Measurements from ENCODE around the gene RAD23B. TPM values are rescaled to one million over a fixed set of nuclear protein-coding genes. Genes with fewer than 3 reads are reported as not detected.

RAD23B gene
- total and polyA plus RNA-seq, 2 of the 13 experiments (the other 11 are each of a cell fraction or from before 2014, with no cell fraction given), result 133 to 156 TPM

DNA sequence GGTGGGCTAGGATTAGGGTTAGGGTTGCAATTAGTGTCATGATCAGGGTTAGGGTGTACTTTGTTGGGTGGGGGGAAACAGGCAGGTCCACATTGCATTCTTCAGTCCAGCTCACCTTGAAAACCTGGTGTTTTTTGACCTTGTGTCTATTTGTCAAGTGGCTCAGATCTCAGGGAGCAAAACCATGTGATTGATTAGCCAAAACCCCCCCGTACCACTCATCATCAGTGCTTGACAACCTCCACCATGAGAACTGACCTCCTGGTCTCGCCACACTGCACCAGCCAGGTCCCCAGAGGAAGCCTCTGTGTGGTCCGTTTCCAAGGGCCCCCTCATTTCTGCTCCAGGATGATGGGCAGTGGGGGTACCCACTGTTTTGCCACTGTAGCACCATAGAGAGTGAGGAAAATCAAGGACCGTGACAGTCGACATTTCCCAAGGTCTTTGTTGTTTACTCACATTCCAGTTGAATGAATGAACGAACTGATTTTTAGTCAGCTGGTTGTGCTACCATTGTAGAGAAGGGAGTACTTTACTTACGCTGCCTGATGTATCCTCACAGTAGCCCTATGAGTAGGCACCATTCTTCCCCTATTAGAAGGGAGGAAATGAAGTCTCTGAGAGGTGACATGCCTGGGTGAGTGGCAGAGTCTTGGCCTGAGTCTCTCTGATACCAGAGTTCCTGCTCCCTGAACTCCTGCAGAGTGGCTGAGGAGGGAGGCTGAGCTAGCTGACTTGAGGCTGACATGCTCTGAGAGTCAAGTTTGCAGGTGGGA, 84.8 kb downstream of the RAD23B start (continued):
- TF ChIP-seq, protein P1, sequence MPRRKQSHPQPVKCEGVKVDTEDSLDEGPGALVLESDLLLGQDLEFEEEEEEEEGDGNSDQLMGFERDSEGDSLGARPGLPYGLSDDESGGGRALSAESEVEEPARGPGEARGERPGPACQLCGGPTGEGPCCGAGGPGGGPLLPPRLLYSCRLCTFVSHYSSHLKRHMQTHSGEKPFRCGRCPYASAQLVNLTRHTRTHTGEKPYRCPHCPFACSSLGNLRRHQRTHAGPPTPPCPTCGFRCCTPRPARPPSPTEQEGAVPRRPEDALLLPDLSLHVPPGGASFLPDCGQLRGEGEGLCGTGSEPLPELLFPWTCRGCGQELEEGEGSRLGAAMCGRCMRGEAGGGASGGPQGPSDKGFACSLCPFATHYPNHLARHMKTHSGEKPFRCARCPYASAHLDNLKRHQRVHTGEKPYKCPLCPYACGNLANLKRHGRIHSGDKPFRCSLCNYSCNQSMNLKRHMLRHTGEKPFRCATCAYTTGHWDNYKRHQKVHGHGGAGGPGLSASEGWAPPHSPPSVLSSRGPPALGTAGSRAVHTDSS (CRISPR knock-in tag; conservative IDR thresholded peaks at IDR 0.05), result no peak
- TF ChIP-seq HIVEP1 (CRISPR knock-in tag; IDR thresholded peaks at IDR 0.05), result no peak
- no peak for TF ChIP-seq ZKSCAN5 (CRISPR knock-in tag; IDR thresholded peaks at IDR 0.05)
- TF ChIP-seq ZNF264 (CRISPR knock-in tag; IDR thresholded peaks at IDR 0.05), result no peak
- TF ChIP-seq, protein P2, sequence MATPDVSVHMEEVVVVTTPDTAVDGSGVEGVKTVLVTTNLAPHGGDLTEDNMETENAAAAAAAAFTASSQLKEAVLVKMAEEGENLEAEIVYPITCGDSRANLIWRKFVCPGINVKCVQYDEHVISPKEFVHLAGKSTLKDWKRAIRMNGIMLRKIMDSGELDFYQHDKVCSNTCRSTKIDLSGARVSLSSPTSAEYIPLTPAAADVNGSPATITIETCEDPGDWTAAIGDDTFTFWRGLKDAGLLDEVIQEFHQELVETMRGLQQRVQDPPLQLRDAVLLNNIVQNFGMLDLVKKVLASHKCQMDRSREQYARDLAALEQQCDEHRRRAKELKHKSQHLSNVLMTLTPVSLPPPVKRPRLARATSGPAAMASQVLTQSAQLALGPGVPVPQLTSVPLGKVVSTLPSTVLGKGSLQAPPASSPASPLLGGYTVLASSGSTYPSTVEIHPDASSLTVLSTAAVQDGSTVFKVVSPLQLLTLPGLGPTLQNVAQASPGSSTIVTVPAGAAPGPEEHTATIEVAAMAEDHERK (CRISPR knock-in tag; IDR thresholded peaks at IDR 0.05; ENCODE audit: low read depth), result no peak
- TF ChIP-seq, protein P3, sequence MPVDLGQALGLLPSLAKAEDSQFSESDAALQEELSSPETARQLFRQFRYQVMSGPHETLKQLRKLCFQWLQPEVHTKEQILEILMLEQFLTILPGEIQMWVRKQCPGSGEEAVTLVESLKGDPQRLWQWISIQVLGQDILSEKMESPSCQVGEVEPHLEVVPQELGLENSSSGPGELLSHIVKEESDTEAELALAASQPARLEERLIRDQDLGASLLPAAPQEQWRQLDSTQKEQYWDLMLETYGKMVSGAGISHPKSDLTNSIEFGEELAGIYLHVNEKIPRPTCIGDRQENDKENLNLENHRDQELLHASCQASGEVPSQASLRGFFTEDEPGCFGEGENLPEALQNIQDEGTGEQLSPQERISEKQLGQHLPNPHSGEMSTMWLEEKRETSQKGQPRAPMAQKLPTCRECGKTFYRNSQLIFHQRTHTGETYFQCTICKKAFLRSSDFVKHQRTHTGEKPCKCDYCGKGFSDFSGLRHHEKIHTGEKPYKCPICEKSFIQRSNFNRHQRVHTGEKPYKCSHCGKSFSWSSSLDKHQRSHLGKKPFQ (CRISPR knock-in tag; IDR thresholded peaks at IDR 0.05; ENCODE audit: insufficient replicate concordance), result no peak
- TF ChIP-seq, protein P4, sequence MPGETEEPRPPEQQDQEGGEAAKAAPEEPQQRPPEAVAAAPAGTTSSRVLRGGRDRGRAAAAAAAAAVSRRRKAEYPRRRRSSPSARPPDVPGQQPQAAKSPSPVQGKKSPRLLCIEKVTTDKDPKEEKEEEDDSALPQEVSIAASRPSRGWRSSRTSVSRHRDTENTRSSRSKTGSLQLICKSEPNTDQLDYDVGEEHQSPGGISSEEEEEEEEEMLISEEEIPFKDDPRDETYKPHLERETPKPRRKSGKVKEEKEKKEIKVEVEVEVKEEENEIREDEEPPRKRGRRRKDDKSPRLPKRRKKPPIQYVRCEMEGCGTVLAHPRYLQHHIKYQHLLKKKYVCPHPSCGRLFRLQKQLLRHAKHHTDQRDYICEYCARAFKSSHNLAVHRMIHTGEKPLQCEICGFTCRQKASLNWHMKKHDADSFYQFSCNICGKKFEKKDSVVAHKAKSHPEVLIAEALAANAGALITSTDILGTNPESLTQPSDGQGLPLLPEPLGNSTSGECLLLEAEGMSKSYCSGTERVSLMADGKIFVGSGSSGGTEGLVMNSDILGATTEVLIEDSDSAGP (CRISPR knock-in tag; IDR thresholded peaks at IDR 0.05; ENCODE audit: borderline replicate concordance), result no peak; the same call in 1 of the 2 replicates
- TF ChIP-seq, protein P5, sequence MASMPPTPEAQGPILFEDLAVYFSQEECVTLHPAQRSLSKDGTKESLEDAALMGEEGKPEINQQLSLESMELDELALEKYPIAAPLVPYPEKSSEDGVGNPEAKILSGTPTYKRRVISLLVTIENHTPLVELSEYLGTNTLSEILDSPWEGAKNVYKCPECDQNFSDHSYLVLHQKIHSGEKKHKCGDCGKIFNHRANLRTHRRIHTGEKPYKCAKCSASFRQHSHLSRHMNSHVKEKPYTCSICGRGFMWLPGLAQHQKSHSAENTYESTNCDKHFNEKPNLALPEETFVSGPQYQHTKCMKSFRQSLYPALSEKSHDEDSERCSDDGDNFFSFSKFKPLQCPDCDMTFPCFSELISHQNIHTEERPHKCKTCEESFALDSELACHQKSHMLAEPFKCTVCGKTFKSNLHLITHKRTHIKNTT (CRISPR knock-in tag; IDR thresholded peaks at IDR 0.05), result no peak
- TF ChIP-seq SCMH1 (CRISPR knock-in tag; IDR thresholded peaks at IDR 0.05; ENCODE audit: borderline replicate concordance), result no peak
- 0 out of 2 replicates have a peak, but pooled peaks have one; percentile 33 for TF ChIP-seq ZNF335 (CRISPR knock-in tag; IDR thresholded peaks at IDR 0.05)
- TF ChIP-seq, protein P6, sequence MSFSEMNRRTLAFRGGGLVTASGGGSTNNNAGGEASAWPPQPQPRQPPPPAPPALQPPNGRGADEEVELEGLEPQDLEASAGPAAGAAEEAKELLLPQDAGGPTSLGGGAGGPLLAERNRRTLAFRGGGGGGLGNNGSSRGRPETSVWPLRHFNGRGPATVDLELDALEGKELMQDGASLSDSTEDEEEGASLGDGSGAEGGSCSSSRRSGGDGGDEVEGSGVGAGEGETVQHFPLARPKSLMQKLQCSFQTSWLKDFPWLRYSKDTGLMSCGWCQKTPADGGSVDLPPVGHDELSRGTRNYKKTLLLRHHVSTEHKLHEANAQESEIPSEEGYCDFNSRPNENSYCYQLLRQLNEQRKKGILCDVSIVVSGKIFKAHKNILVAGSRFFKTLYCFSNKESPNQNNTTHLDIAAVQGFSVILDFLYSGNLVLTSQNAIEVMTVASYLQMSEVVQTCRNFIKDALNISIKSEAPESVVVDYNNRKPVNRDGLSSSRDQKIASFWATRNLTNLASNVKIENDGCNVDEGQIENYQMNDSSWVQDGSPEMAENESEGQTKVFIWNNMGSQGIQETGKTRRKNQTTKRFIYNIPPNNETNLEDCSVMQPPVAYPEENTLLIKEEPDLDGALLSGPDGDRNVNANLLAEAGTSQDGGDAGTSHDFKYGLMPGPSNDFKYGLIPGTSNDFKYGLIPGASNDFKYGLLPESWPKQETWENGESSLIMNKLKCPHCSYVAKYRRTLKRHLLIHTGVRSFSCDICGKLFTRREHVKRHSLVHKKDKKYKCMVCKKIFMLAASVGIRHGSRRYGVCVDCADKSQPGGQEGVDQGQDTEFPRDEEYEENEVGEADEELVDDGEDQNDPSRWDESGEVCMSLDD (CRISPR knock-in tag; IDR thresholded peaks at IDR 0.05; ENCODE audit: borderline replicate concordance), result no peak
- no peak for TF ChIP-seq U2AF1 (optimal IDR thresholded peaks at IDR 0.05; ENCODE audit: low read depth, low read length)
- TF ChIP-seq, protein P7, sequence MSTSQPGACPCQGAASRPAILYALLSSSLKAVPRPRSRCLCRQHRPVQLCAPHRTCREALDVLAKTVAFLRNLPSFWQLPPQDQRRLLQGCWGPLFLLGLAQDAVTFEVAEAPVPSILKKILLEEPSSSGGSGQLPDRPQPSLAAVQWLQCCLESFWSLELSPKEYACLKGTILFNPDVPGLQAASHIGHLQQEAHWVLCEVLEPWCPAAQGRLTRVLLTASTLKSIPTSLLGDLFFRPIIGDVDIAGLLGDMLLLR (CRISPR knock-in tag; IDR thresholded peaks at IDR 0.05), result no peak
- TF ChIP-seq MBD4 (IDR thresholded peaks at IDR 0.05; ENCODE audit: borderline replicate concordance, low read length), result no peak
- TF ChIP-seq ZNF367 (CRISPR knock-in tag; IDR thresholded peaks at IDR 0.05; ENCODE audit: borderline replicate concordance), result no peak
- TF ChIP-seq KLF13 (CRISPR knock-in tag; IDR thresholded peaks at IDR 0.05), result no peak
- TF ChIP-seq RFX5 (IDR thresholded peaks at IDR 0.05; ENCODE audit: low read depth, low read length), result no peak
- no peak for TF ChIP-seq ZSCAN12 (CRISPR knock-in tag; IDR thresholded peaks at IDR 0.05)

Data from HepG2 (cell line).